AML-193 (cell line): ENCODE results near the gene BLTP3B.

ENCODE experiments used
- DNase-seq, 2 experiments: peaks; one replicate each; lab custom pipeline; 2025; lab: John Stamatoyannopoulos, UW

BLTP3B gene

DNA sequence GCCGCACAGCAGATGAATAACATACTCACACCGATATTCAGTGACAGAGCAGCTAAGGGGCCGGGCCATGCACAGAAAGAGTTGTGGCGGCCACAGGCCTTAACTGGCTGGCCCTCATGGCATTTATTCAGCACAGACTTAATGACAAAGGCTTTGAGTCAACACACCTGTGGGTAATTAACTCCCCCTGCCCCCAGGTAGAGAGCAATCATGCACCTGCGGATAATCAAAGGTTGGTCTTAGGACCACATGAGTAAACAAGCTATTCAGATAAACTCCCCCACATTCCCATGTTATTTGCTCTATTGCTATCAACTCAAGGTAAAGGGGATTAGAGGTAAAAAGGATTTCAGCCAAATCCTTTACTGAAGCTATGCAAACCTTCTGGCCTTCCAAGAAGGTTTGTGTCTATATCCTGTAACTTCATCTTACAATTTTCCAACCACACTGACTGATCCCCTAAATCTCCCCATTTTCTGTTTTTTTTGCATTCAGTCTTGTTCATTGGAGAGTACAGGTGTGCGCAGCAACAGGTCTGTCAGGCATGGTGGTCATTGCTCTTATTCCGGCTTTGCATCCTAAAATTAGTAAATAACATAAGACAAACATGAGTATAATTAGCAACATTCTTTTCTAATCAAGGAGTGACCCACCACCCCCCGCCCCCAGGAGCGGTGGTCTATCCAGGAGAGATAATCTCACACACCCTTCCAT, 16.9 kb upstream of the BLTP3B start:
- DNase-seq, result no peak

- DNase-seq, result no peak
Measured at GRCh38 chr12:100158535-100158934, 15.9 kb upstream of the BLTP3B start.

DNA sequence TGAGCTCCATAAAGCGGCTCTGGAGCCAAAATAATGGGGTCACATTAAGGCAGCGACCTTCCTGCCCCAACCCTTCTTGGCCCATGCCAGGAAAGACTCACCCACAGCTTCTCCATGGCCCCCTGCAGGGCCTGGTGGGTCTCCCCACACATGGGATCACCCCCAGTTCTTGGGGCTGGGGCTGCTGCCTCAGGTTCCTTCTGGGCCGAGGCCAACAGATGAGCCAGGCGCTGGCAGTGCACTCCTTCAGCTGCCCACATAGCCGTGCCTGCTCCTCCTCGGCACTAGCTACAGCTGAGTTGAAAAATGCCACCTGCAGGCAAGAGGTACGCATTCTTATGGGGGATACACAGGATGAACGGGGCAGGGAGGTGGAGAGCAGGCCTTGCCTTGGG, 14.8 kb upstream of the BLTP3B start:
- DNase-seq, result no peak

DNA sequence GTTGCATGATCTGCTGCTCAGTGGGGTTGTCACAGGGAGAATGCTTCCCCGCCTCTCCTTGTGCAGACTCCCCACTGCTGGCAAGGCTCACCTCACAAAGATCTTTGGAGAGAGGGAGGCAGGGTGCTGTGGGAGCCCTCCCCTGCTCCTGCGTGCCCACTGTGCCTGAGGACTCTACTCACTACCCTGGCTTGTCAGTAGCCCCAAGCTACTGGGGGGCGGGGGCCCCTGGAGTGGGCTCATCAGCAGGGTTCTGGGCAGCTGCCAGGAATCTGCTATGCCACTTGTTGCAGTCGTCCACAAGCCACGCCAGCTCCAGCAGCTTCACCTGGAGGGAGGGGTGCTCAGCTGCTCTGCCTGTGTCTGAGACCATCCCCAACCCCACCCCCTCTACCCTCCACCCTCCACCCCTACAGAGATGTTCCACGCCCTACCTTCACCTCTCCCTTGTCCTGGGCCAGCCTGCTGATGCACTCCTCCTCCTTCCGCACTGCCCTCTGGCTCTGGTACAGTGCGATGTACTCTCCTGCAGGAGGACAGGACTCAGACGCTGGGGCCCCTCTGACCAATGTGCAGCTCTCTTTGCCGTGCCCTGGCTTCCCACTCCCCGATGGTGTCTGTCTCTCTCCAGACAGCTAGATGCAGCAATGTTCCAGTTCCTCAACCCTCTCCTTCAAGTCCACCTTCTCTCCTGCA, 14.2 kb upstream of the BLTP3B start:
- no peak for DNase-seq

DNA sequence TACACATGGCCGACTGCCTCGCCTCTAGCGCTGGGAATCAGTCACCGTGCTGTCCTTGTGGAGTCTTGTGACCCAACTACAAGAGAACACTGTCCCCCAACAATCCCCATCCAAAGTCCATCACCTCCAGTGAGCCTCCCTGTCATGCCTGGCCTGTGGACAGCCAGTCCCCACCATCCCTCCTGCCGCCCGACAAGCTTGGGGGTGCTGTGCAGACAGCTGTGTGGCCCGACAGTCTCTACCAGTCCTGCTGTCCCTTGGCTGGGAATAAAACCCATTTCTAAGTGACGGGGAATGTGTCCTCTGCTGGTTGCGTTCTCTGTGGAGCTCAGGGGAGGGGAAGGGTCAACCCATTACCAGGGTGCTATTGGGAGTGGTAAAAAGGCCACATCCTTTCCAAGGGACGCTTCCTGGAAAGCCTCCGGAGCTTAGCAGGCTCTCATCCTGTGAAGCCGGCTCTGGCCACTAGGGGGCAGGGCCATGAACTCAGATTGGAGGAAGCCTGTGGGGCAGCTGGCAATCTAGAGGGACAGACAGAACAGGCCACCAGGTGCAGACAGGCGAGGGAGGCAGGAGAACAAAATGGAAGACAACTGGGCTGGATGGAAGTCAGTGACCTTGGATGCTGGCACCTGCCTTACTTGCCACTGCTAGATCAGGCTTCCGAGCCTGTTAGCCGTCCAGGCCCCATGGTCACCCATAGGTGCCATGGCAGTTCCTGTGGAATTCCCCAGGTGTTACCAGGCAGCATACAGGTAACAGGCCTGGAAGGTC, 12.0 kb upstream of the BLTP3B start:
- peak; percentile 27 to 57 for DNase-seq

- no peak for DNase-seq
Measured at GRCh38 chr12:100153131-100153530, 10.5 kb upstream of the BLTP3B start.

DNA sequence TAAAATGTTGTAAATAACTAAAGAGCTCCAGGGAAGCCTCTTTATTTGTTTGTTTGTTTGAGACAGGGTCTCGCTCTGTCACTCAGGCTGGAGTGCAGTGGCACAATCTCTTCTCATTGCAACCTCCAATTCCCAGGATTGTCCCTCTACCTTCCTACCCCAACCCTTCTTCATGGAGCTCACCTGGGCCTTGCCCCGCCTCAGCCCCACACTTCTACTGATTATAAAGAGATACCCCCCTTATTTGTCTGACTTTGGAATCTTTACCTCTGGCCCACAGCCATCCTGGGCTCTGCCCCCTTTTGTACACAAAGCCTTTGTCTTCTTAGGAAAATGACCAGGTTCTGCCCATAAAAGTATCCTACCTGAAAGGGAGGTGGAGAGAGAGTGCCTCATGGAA, 9.1 kb upstream of the BLTP3B start:
- DNase-seq, result no peak

DNA sequence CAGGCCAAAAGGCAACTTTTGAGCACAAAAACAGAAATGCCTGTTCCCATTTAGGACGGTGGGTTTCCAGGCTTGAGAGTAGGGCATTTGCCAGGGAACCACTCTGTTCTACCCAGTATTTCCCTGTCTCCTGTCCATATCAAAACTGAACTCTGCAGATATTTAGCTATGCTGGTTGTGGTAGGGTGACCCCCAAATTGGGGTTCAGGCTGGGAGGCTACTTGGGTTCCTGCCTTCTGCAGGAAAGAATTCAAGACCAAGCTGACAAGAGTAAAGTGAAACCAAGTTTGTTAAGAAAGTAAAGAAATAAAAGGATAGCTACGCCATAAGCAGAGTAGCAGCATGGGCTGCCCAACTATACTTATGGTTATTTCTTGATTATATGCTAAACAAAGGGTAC, 3.6 kb upstream of the BLTP3B start:
- no peak for DNase-seq

- no peak for DNase-seq
Measured at GRCh38 chr12:100145643-100146042, 3.0 kb upstream of the BLTP3B start.

- peak in 1 of 2 experiments; percentile 42 for DNase-seq
Measured at GRCh38 chr12:100141998-100142850, 450 bp downstream of the BLTP3B start.

GRCh38 chr12:100141666-100141997, 1.0 kb downstream of the BLTP3B start:
- peak; percentile 38 to 76 for DNase-seq

GRCh38 chr12:100138803-100139098, 3.9 kb downstream of the BLTP3B start:
- DNase-seq, result no peak

GRCh38 chr12:100138048-100138802, 4.4 kb downstream of the BLTP3B start:
- DNase-seq, result peak; percentile 63 to 67

DNA sequence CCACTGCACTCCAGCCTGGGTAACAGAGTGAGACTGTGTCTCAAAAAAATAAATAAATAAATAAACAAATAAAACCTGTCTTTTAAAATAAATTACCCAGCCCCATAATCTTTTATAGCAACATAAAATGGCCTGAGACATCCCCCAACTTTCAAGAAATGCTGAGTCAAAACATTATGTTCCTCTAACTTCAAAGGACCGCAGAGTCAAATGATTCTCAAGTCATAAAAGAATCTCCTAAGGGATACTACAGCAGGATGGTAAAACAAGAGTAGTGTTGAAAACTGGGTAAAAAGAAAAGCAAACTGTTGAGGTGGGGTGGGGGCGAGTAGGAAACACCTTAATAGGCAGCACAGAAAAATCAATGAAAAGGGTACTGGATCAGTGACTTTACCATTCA, 9.5 kb downstream of the BLTP3B start:
- no peak for DNase-seq

DNA sequence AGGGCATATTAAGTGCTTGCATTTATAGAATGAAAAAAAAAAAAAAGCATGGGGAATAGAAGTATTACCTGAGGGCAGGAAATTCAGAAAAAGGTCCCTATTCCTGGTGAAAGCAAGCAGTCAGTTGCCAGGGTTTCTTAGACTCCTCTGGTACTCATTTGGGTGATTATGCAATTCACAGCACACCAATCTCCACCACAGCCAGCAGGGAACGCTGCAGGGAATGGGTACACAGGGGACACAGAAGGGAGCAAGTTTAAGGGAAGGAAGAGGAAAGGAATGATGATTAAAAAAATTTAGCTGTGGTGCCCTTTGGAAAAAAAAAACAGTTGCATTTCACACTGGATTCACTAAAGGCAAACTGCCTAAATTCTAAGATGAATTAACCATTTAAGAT, 14.2 kb downstream of the BLTP3B start:
- peak; percentile 47 to 68 for DNase-seq

GRCh38 chr12:100127766-100128511, 14.7 kb downstream of the BLTP3B start:
- DNase-seq, result peak; percentile 90 to 92

DNA sequence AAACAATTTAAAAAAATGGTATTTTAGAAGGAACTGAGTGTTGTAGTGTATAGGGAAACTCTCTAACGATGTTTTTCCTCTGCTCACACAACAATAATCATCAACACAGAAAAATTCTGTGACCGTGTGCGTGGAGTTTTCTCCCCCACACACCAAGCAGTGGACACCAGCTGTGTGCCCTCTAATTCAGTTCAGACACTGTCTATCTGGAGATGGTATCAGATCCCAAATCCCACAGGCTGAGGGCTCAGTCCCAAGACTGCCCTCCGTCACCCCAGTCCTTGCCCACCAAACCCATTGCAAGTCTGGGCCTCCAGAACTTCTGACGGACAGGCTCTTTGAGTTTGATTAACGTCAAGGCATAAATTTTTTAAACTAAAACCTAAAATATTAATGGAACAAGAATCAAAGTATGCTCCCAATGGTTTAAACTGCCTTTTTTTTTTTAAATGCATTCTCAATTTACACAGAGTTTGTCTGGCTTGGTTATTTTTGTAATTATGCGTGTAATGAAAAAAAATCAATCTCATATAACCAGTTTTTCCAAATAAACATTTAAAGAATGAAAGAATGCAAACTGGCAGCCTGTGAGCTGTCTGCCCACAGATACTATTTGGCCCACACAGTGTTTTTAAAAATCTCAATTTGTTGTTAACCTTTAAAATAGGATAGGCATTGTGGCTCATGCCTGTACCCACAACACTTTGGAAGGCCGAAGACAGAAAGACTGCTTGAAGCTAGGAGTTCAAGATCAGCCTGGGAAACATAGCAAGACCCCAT, 19.2 kb downstream of the BLTP3B start:
- DNase-seq, result no peak

- DNase-seq, result no peak
Measured at GRCh38 chr12:100120355-100120754, 22.3 kb downstream of the BLTP3B start.

DNA sequence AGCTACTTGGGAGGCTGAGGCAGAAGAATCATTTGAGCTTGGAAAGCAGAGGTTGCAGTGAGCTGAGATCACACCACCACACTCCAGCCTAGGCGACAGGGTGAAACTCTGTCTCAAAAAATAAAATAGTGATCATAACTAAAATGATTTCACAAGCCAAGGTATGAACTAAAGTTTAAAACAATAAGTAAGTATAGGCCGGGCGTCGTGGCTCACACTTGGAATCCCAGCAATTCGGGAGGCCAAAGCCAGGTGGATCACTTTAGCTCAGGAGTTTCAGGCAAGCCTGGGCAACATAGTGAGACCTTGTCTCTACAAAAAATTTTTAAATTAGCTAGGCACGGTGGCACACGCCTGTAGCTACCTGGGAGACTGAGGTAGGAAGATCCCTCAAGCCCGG, 27.4 kb downstream of the BLTP3B start:
- no peak for DNase-seq

- DNase-seq, result no peak
Measured at GRCh38 chr12:100114574-100114973, 28.1 kb downstream of the BLTP3B start.
